ENCODE measurements around the gene ZDHHC9. TPM values are rescaled to one million over a fixed set of nuclear protein-coding genes. Genes with fewer than 3 reads are reported as not detected.

ZDHHC9 gene
- total RNA-seq, 1 experiment from 2014 or later: 41.0 TPM

DNA sequence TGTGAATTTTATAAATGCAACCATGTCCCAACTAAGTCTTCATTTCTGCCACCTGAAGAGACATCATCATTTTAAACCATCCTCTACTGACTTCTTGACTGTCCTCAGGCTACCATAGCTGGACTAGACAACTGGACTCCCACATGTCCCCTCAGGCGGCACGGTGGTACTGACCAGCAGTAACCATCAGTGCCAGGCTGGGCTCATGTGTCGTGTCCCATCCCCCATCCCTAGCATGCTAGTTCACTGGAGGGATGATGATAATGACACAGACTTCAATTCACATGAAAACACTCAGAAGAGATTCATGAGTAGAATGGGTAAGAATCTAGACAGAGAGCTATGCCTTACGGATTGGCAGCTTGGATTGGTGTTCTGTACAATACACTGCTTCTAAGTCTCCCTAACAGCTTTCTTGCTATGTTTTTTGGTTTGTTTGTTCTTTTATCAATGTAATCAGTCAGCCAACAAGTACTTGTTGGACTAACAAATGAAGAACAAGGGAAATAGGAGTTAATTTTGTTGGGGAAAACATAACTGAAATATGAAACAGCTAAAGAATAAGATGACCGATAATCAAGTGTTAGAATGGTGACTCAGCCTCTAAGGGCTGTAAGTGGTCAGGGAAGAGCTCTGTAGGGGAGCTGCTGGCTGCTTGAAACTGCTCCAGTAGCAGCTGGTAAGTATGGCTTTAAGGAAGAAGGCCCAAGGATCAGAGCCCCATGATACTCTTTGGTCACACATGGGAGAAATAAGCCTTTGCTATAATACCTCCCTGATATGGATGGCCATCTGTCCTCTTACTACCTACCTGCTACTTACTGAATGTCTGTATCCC lies 10.3 kb downstream of the ZDHHC9 start:
- Mint-ChIP-seq H3K36me3 (ENCODE audit: insufficient read depth, unreplicated experiment) (peaks cover 10% of the 10 kb centered on the region), H3K27ac (ENCODE audit: unreplicated experiment) (no peak overlapping the region), H3K9me3 (ENCODE audit: unreplicated experiment) (no peaks in the 10 kb centered on the region), H3K27me3 (ENCODE audit: insufficient read depth, unreplicated experiment) (no peaks in the 10 kb centered on the region), H3K4me3 (ENCODE audit: unreplicated experiment) (no peak overlapping the region), H3K4me1 (ENCODE audit: low read depth, unreplicated experiment) (no peaks in the 10 kb centered on the region)
- H3K4me1 ChIP-seq: no peaks in the 10 kb centered on the region
- TF ChIP-seq, protein P1, sequence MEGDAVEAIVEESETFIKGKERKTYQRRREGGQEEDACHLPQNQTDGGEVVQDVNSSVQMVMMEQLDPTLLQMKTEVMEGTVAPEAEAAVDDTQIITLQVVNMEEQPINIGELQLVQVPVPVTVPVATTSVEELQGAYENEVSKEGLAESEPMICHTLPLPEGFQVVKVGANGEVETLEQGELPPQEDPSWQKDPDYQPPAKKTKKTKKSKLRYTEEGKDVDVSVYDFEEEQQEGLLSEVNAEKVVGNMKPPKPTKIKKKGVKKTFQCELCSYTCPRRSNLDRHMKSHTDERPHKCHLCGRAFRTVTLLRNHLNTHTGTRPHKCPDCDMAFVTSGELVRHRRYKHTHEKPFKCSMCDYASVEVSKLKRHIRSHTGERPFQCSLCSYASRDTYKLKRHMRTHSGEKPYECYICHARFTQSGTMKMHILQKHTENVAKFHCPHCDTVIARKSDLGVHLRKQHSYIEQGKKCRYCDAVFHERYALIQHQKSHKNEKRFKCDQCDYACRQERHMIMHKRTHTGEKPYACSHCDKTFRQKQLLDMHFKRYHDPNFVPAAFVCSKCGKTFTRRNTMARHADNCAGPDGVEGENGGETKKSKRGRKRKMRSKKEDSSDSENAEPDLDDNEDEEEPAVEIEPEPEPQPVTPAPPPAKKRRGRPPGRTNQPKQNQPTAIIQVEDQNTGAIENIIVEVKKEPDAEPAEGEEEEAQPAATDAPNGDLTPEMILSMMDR (IDR thresholded peaks at IDR 0.05; ENCODE audit: insufficient read depth in 1 of 2, low read depth in 1 of 2, low read length in 1 of 2, severe bottlenecking in 1 of 2, unreplicated experiment in 1 of 2): no peak
- CTCF ChIA-PET: no interaction called here
- intact Hi-C loops (cut with micrococcal nuclease; ENCODE audit: unreplicated experiment): no loop called here
- DNase-seq: no peak
- BruUV-seq (replicated peaks): no TSS peak
- H3K4me3 ChIP-seq (ENCODE audit: low read depth, low read length): no peak overlapping the region
- POLR2A ChIA-PET: no interaction called here
- H3K9me3 ChIP-seq: no peaks in the 10 kb centered on the region
- no peaks in the 10 kb centered on the region for H3K36me3 ChIP-seq (ENCODE audit: control insufficient read depth, insufficient read depth, low read length)
- no peaks in the 10 kb centered on the region for H3K27me3 ChIP-seq (replicated peaks; ENCODE audit: control insufficient read depth, insufficient read depth, low read length)

DNA sequence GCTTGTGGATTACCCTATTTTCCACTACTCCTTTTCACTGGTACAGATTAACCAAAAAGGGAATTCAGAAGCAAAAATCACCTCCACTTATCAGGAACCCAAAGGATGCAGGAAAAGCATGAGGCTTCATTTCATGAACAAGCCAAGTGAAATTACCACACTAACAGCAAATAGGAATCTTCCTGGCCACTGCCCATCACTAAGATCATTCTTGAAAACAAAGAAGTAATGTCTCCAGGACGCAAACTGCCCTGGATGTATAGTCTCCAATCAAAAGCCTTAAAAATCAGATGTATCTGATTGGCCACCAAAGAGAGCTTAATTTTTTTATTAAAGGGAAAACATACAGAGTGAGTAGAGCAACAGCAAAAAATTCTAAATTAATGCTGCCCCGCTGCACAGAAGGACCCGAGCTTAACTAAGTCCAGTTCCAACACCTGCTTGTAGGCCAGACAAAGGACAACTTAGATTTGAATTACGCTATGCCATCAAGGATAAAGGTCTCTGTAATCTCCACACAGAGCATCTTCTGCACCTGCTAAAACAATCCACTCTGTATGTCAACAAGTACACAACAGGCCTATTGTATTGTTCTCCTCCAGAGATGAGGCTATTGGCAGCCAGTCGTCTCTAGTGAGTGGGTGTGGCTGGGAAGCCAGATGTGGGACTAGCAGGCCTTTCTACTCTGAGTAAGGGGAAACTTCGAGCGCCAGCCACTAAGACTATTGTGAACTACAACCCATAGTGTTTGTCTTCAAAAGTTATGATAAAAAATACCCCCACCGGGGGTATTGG lies 12.4 kb downstream of the ZDHHC9 start:
- Mint-ChIP-seq H3K9me3 (ENCODE audit: unreplicated experiment) (no peaks in the 10 kb centered on the region), H3K27me3 (ENCODE audit: insufficient read depth, unreplicated experiment) (no peaks in the 10 kb centered on the region), H3K27ac (ENCODE audit: unreplicated experiment) (no peak overlapping the region), H3K36me3 (ENCODE audit: insufficient read depth, unreplicated experiment) (peaks cover 26% of the 10 kb centered on the region), H3K4me3 (ENCODE audit: unreplicated experiment) (no peak overlapping the region), H3K4me1 (ENCODE audit: low read depth, unreplicated experiment) (peaks cover 6% of the 10 kb centered on the region)
- Histone ChIP-seq H3K36me3 (ENCODE audit: control insufficient read depth, insufficient read depth, low read length) (no peaks in the 10 kb centered on the region; the same call in 1 of the 2 replicates), H3K27me3 (replicated peaks; ENCODE audit: control insufficient read depth, insufficient read depth, low read length) (no peaks in the 10 kb centered on the region), H3K9me3 (no peaks in the 10 kb centered on the region), H3K4me3 (ENCODE audit: low read depth, low read length) (no peak overlapping the region), H3K4me1 (no peaks in the 10 kb centered on the region)
- TF ChIP-seq, protein P1 (IDR thresholded peaks at IDR 0.05; ENCODE audit: insufficient read depth in 1 of 2, low read depth in 1 of 2, low read length in 1 of 2, severe bottlenecking in 1 of 2, unreplicated experiment in 1 of 2): no peak
- no TSS peak for BruUV-seq (replicated peaks)
- ChIA-PET POLR2A (no interaction called here), CTCF (no interaction called here)
- no peak for DNase-seq
- intact Hi-C loops (cut with micrococcal nuclease; ENCODE audit: unreplicated experiment): no loop called here

- no peak for DNase-seq
- no TSS peak for BruUV-seq (replicated peaks)
- H3K4me3 Mint-ChIP-seq (ENCODE audit: unreplicated experiment): no peak overlapping the region
- CTCF ChIA-PET: no interaction called here
- Histone ChIP-seq H3K9me3 (no peaks in the 10 kb centered on the region), H3K36me3 (ENCODE audit: control insufficient read depth, insufficient read depth, low read length) (no peaks in the 10 kb centered on the region; the same call in 1 of the 2 replicates), H3K4me1 (no peaks in the 10 kb centered on the region), H3K27me3 (replicated peaks; ENCODE audit: control insufficient read depth, insufficient read depth, low read length) (no peaks in the 10 kb centered on the region), H3K4me3 (ENCODE audit: low read depth, low read length) (no peak overlapping the region)
- intact Hi-C loops (cut with micrococcal nuclease; ENCODE audit: unreplicated experiment): no loop called here
- POLR2A ChIA-PET: interaction anchor here (0.6 kb wide), 1 partner anchor 68 kb away, joined by 6 read pairs; no protein-coding TSS in a partner anchor
- H3K27me3 Mint-ChIP-seq (ENCODE audit: insufficient read depth, unreplicated experiment): no peaks in the 10 kb centered on the region
- H3K27ac Mint-ChIP-seq (ENCODE audit: unreplicated experiment): no peak overlapping the region
- TF ChIP-seq, protein P1 (IDR thresholded peaks at IDR 0.05; ENCODE audit: insufficient read depth in 1 of 2, low read depth in 1 of 2, low read length in 1 of 2, severe bottlenecking in 1 of 2, unreplicated experiment in 1 of 2): no peak
- no peaks in the 10 kb centered on the region for H3K9me3 Mint-ChIP-seq (ENCODE audit: unreplicated experiment)
- H3K4me1 Mint-ChIP-seq (ENCODE audit: low read depth, unreplicated experiment): peaks cover 6% of the 10 kb centered on the region
- H3K36me3 Mint-ChIP-seq (ENCODE audit: insufficient read depth, unreplicated experiment): peaks cover 26% of the 10 kb centered on the region
These were observed 13.2 kb downstream of the ZDHHC9 start for GRCh38 chrX:129830494-129830893.
